Osteoblast (primary cell): ENCODE data around the gene KCNE1. TPM values are rescaled to one million over a fixed set of nuclear protein-coding genes. Genes with fewer than 3 reads are reported as not detected.
A peak's percentile ranks its signal among the peaks of the same experiment; 100 is the strongest.

Experiments used
- DNase-seq: peaks from one replicate; pipeline ENCODE4 v3.0.0; 2011; ENCODE audit warnings: low spot score, mixed read lengths; ENCODE audit not compliant: insufficient read length; ENCODE audit errors: missing footprints
- H2AFZ ChIP-seq: 2 replicates; pipeline ENCODE4 v1.6.0; 2011; ENCODE audit warnings: mild to moderate bottlenecking, low read length
- H3K27ac ChIP-seq: 2 replicates; pipeline ENCODE4 v1.5.1; 2011; ENCODE audit warnings: mild to moderate bottlenecking, low read depth, low read length, moderate library complexity
- H3K27me3 ChIP-seq: 2 replicates; pipeline ENCODE4 v1.6.0; 2012; ENCODE audit warnings: mild to moderate bottlenecking, control low read depth, inconsistent platforms, low read length, moderate library complexity; ENCODE audit not compliant: insufficient read depth
- H3K36me3 ChIP-seq: 2 replicates; pipeline ENCODE4 v1.5.1; 2011; ENCODE audit warnings: mild to moderate bottlenecking, low read length, control low read depth, moderate library complexity; ENCODE audit not compliant: insufficient read depth
- H3K4me1 ChIP-seq: 2 replicates; pipeline ENCODE4 v1.5.1; 2011; ENCODE audit warnings: mild to moderate bottlenecking, low read length, control low read depth, moderate library complexity; ENCODE audit not compliant: insufficient read depth
- H3K4me2 ChIP-seq: 2 replicates; pipeline ENCODE4 v1.6.0; 2011; ENCODE audit warnings: mild to moderate bottlenecking, low read length; ENCODE audit not compliant: insufficient read depth
- H3K4me3 ChIP-seq: fragments of 200-600 bp; sonication (generic); 3 replicates; pipeline ENCODE4 v1.5.1; 2012; ENCODE audit warnings: mild to moderate bottlenecking, low read length, inconsistent platforms; ENCODE audit not compliant: insufficient read depth
- H3K79me2 ChIP-seq: 2 replicates; pipeline ENCODE4 v1.6.0; 2012; ENCODE audit warnings: mild to moderate bottlenecking, low read length, control low read depth, inconsistent platforms; ENCODE audit not compliant: insufficient read depth
- H3K9me3 ChIP-seq: 2 replicates; pipeline ENCODE4 v1.5.1; 2011; ENCODE audit warnings: low read depth, low read length, control low read depth
- H4K20me1 ChIP-seq: 2 replicates; pipeline ENCODE4 v1.6.0; 2012; ENCODE audit warnings: mild to moderate bottlenecking, low read length, control low read depth; ENCODE audit not compliant: insufficient read depth
- CTCF ChIP-seq: IDR thresholded peaks from 2 replicates; pipeline ENCODE4 v1.5.1; 2011; ENCODE audit warnings: mild to moderate bottlenecking, low read depth, low read length, moderate library complexity; ENCODE audit errors: extremely low read depth
- total RNA-seq: library from RNA; depleted of rRNA; stranded (reverse); fragments of >200 nt; gene quantifications from 2 replicates; pipeline ENCODE4 v1.2.3, GENCODE V29; 2012

KCNE1 gene
- total RNA-seq, 1 donor, result 0.72 TPM

- DNase-seq, result no peak
- Histone ChIP-seq H3K36me3 (peaks cover 77% of the 10 kb centered on the region), H3K4me1 (peaks cover 15% of the 10 kb centered on the region)
These were observed 8.3 kb upstream of the KCNE1 start for GRCh38 chr21:34520281-34520680.

GRCh38 chr21:34519694-34520093 lies 7.7 kb upstream of the KCNE1 start:
- Histone ChIP-seq H3K9me3 (no peaks in the 10 kb centered on the region), H2AFZ (no peak overlapping the region), H3K4me1 (peaks cover 13% of the 10 kb centered on the region), H3K4me3 (no peak overlapping the region), H3K79me2 (peaks cover 13% of the 10 kb centered on the region), H4K20me1 (peaks cover 31% of the 10 kb centered on the region), H3K4me2 (no peak overlapping the region), H3K27ac (no peak overlapping the region), H3K36me3 (peaks cover 77% of the 10 kb centered on the region), H3K27me3 (no peaks in the 10 kb centered on the region)
- no peak for TF ChIP-seq CTCF
- no peak for DNase-seq

More at GRCh38 chr21:34520281-34520680, 8.3 kb upstream of the KCNE1 start:
- TF ChIP-seq CTCF, result no peak
- Histone ChIP-seq H3K27me3 (no peaks in the 10 kb centered on the region), H2AFZ (no peak overlapping the region), H3K4me3 (no peak overlapping the region), H3K9me3 (no peaks in the 10 kb centered on the region), H3K27ac (peak overlapping the region; percentile 10), H4K20me1 (peaks cover 31% of the 10 kb centered on the region), H3K4me2 (no peak overlapping the region), H3K79me2 (peaks cover 18% of the 10 kb centered on the region)

GRCh38 chr21:34519016-34519415 lies 7.0 kb upstream of the KCNE1 start:
- no peak for DNase-seq
- H3K36me3 ChIP-seq, result peaks cover 74% of the 10 kb centered on the region
- H3K79me2 ChIP-seq, result peaks cover 7% of the 10 kb centered on the region
- no peak overlapping the region for H3K4me2 ChIP-seq
- no peak overlapping the region for H3K4me3 ChIP-seq
- no peak overlapping the region for H2AFZ ChIP-seq
- H4K20me1 ChIP-seq, result peaks cover 31% of the 10 kb centered on the region
- H3K9me3 ChIP-seq, result no peaks in the 10 kb centered on the region
- no peaks in the 10 kb centered on the region for H3K27me3 ChIP-seq
- no peak overlapping the region for H3K27ac ChIP-seq
- peaks cover 6% of the 10 kb centered on the region for H3K4me1 ChIP-seq
- no peak for TF ChIP-seq CTCF

- H3K4me1 ChIP-seq, result peaks cover 2% of the 10 kb centered on the region
- H3K27me3 ChIP-seq, result no peaks in the 10 kb centered on the region
- no peaks in the 10 kb centered on the region for H3K9me3 ChIP-seq
- DNase-seq, result no peak
- no peak for TF ChIP-seq CTCF
- H3K79me2 ChIP-seq, result peaks cover 4% of the 10 kb centered on the region
- H4K20me1 ChIP-seq, result peaks cover 31% of the 10 kb centered on the region
- H3K36me3 ChIP-seq, result peaks cover 70% of the 10 kb centered on the region
- H3K4me3 ChIP-seq, result no peak overlapping the region
- no peak overlapping the region for H3K27ac ChIP-seq
- H2AFZ ChIP-seq, result no peak overlapping the region
- no peak overlapping the region for H3K4me2 ChIP-seq
These were observed 6.3 kb upstream of the KCNE1 start for GRCh38 chr21:34518301-34518700.
